Right lobe of liver (tissue), 6 donors: ENCODE results near the gene SH3GL2. TPM values are rescaled to one million over a fixed set of nuclear protein-coding genes. Genes with fewer than 3 reads are reported as not detected.

Source experiments
- ATAC-seq, 4 donors: fragments of 200-7000 bp; cut with Tn5 transposase; one replicate each; pipeline ENCODE4 v1.9.1; 2020; ENCODE audit warnings: mild to moderate bottlenecking in 4 of 4, moderate library complexity in 4 of 4
- DNase-seq, 3 donors: peaks; one replicate each; pipeline ENCODE4 v3.0.0-alpha.2; 2020
- H3K27ac ChIP-seq, 3 donors: fragments of 200-600 bp; one replicate each; pipeline ENCODE4 v1.8.0; 2022
- H3K27me3 ChIP-seq, 2 donors: fragments of 200-600 bp; one replicate each; pipeline ENCODE4 v1.8.0; 2022
- H3K36me3 ChIP-seq, 4 donors: fragments of 200-600 bp; sonication (generic) in 1 of 4; one replicate each; pipeline versions ENCODE4 v1.5.1 to v1.8.0; 2017 to 2022; ENCODE audit warnings: control low read depth in 1 of 4
- H3K4me1 ChIP-seq, 4 donors: fragments of 200-600 bp; sonication (generic) in 1 of 4; one replicate each; pipeline versions ENCODE4 v1.5.1 to v1.8.0; 2017 to 2022; ENCODE audit warnings: control low read depth in 1 of 4
- H3K4me3 ChIP-seq, 3 donors: fragments of 200-600 bp; one replicate each; pipeline ENCODE4 v1.8.0; 2022
- H3K9me3 ChIP-seq, 4 donors: fragments of 200-600 bp; sonication (generic) in 1 of 4; one replicate each; pipeline versions ENCODE4 v1.5.1 to v1.8.0; 2017 to 2022; ENCODE audit warnings: control low read depth in 1 of 4
- POLR2A ChIP-seq: fragments of 450-650 bp; IDR thresholded peaks from one replicate; pipeline ENCODE4 v1.6.1; 2017; ENCODE audit warnings: antibody characterized with exemption, mild to moderate bottlenecking
- WGBS: methylation state at CpG from one replicate; pipeline ENCODE4 v1.1.6; 2018; ENCODE audit warnings: low coverage, low lambda C conversion rate; ENCODE audit not compliant: insufficient coverage; ENCODE audit errors: missing lambda C conversion rate; 5-methylcytosine and 5-hydroxymethylcytosine counted together
- intact Hi-C, 2 donors: fragments of 100-400 bp; cut with DNase I; formaldehyde crosslinking; loops; one replicate each; pipeline versions ENCODE4 v1.11.2 to v1.14.1; 2022
- total RNA-seq, 6 experiments: library from RNA; depleted of rRNA in 2 of 6; stranded (reverse); fragments of >200 nt in 2 of 6; fragmentation: NEBNext Ultra II Directional in 3 of 6; extraction: Animal tissue kit (Norgen Biotek cat#: 25700) in 3 of 6; gene quantifications; one replicate each; pipeline versions ENCODE4 v1.1.0 to v1.2.4, GENCODE V29; 2016 to 2023
- TF ChIP-seq, protein P1 (sequence below), 4 donors: fragments of 200-600 bp in 3 of 4; fragments of 450-650 bp in 1 of 4; IDR thresholded peaks; one replicate each; pipeline versions ENCODE4 v1.5.1 to v1.8.0; 2016 to 2022; ENCODE audit warnings: antibody characterized with exemption in 4 of 4, mild to moderate bottlenecking in 2 of 4
- donor health status: DM: no; HTN: yes; CAD: no.
- donor health status: DM: no; HTN: no; CAD: no.
- donor health status: DM: no; HTN: no; CAD: no.
- donor health status: DM: no; HTN: yes; CAD: no.
- donor health status: DM: no; HTN: yes; CAD: no.

The SH3GL2 gene
- total RNA-seq, 6 experiments from 2014 or later, result 0.07 to 0.09 TPM; not detected in 4

DNA sequence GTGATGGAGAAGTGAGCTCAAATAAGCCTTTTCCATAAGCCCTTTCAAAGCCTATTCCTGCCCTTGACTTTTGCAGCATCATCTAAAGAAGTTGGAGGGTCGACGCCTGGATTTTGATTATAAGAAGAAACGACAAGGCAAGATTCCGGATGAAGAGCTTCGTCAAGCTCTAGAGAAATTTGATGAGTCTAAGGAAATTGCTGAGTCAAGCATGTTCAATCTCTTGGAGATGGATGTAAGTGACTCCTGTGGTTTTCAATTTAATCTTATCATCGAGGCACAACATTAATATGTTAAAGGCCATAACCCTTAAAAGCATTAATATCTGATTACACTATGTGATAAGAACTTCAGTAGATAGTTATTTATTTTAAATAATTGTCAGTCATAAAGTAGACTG lies 210.4 kb downstream of the SH3GL2 start:
- H3K4me3 ChIP-seq, result no peak overlapping the region
- H3K9me3 ChIP-seq, result no peaks in the 10 kb centered on the region
- no peak for TF ChIP-seq POLR2A
- TF ChIP-seq, protein P1, sequence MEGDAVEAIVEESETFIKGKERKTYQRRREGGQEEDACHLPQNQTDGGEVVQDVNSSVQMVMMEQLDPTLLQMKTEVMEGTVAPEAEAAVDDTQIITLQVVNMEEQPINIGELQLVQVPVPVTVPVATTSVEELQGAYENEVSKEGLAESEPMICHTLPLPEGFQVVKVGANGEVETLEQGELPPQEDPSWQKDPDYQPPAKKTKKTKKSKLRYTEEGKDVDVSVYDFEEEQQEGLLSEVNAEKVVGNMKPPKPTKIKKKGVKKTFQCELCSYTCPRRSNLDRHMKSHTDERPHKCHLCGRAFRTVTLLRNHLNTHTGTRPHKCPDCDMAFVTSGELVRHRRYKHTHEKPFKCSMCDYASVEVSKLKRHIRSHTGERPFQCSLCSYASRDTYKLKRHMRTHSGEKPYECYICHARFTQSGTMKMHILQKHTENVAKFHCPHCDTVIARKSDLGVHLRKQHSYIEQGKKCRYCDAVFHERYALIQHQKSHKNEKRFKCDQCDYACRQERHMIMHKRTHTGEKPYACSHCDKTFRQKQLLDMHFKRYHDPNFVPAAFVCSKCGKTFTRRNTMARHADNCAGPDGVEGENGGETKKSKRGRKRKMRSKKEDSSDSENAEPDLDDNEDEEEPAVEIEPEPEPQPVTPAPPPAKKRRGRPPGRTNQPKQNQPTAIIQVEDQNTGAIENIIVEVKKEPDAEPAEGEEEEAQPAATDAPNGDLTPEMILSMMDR (IDR thresholded peaks at IDR 0.05), result no peak
- H3K27me3 ChIP-seq, result peaks cover 0 to 5% of the 10 kb centered on the region in 2 donors
- no peak for ATAC-seq
- no peaks in the 10 kb centered on the region for H3K4me1 ChIP-seq
- no peak for DNase-seq
- H3K27ac ChIP-seq, result no peak overlapping the region
- WGBS, result 77% methylated on average over 6 of the region's 6 CpGs
- no peaks in the 10 kb centered on the region for H3K36me3 ChIP-seq
- intact Hi-C loops, result no loop called here

DNA sequence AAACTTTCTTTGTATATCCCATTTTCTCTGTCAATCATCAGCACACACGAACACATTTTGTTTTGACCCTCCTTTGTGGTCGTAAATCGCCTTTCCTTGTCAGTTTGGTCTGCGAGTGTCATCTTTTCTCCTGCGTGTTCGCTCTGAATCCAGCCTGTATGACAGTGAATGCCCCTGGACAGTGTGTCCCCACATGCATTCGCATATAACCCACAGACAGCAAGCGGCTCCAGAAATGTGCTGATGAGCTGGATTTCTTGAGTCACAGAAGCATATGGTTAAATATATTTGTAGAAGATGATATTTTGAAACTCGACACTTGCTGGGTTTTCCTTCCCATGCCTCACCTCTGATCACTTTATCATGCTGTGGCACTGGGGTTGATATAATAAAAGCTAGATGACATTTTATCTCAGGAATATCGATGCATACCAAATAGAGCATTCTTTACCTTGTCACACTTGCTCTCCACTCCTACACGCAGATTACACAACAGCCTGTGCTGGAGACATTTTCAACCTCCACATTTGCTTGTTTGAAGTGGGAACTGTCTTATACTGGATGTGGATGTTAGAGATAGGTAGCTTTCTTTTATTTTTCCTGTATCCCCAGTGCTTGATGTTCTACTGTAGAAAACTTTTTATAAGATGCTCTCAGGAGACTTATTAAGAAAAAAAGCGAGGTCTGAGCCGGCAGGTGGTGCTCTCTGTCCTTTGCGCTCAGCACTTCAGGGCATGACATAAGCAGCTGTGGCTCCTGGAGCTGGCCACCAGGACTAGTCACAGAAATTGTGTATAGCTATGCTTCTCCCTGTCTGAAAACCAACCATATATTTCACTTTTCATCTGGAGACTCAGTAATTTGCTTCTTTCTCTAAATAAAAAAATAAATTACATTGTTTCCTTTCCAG lies 215.1 kb downstream of the SH3GL2 start:
- DNase-seq (peak in 1 of 3 donors; percentile 21), ATAC-seq (peak in 2 of 4 donors; percentile 54 to 62)
- no peak overlapping the region for H3K4me3 ChIP-seq
- WGBS, result 58% methylated on average over 14 of the region's 14 CpGs
- no peaks in the 10 kb centered on the region for H3K9me3 ChIP-seq
- no peaks in the 10 kb centered on the region for H3K36me3 ChIP-seq
- H3K4me1 ChIP-seq, result no peaks in the 10 kb centered on the region
- no peak for TF ChIP-seq POLR2A
- TF ChIP-seq, protein P1 (IDR thresholded peaks at IDR 0.05), result peak in 2 of 4 donors; percentile 17 to 25
- no peak overlapping the region for H3K27ac ChIP-seq
- H3K27me3 ChIP-seq, result no peaks in the 10 kb centered on the region
- intact Hi-C loops, result no loop called here

- WGBS, result 50% methylated on average over 1 of the region's 6 CpGs
- intact Hi-C loops, result no loop called here
- H3K4me1 ChIP-seq, result no peaks in the 10 kb centered on the region
- no peak overlapping the region for H3K4me3 ChIP-seq
- DNase-seq, result no peak
- no peak for ATAC-seq
- no peaks in the 10 kb centered on the region for H3K36me3 ChIP-seq
- H3K27me3 ChIP-seq, result no peaks in the 10 kb centered on the region
- no peak overlapping the region for H3K27ac ChIP-seq
- no peaks in the 10 kb centered on the region for H3K9me3 ChIP-seq
- no peak for TF ChIP-seq POLR2A
- TF ChIP-seq, protein P1 (IDR thresholded peaks at IDR 0.05), result no peak
Measured at GRCh38 chr9:17795744-17796143, 216.9 kb downstream of the SH3GL2 start.

- intact Hi-C loops, result no loop called here
- TF ChIP-seq, protein P1 (IDR thresholded peaks at IDR 0.05), result no peak
- TF ChIP-seq POLR2A, result no peak
- DNase-seq, result no peak
Measured at GRCh38 chr9:17799369-17799768, 220.5 kb downstream of the SH3GL2 start.

More at GRCh38 chr9:17799369-17799768, 220.5 kb downstream of the SH3GL2 start:
- H3K27ac ChIP-seq, result no peak overlapping the region
- H3K4me3 ChIP-seq, result no peak overlapping the region
- no peaks in the 10 kb centered on the region for H3K27me3 ChIP-seq
- no peaks in the 10 kb centered on the region for H3K9me3 ChIP-seq
- ATAC-seq, result peak in 1 of 4 donors; percentile 59
- WGBS, result 42% methylated on average over 2 of the region's 2 CpGs
- H3K36me3 ChIP-seq, result no peaks in the 10 kb centered on the region
- no peaks in the 10 kb centered on the region for H3K4me1 ChIP-seq
